Loucy (cell line): ENCODE results near the gene SH3RF3.

Experiments used
- H2AFZ ChIP-seq: fragments of 200-600 bp; sonication (generic); 2 replicates; pipeline ENCODE4 v1.6.0; 2016; ENCODE audit warnings: antibody characterized with exemption, mild to moderate bottlenecking, low read length, moderate library complexity
- H3F3A ChIP-seq: fragments of 200-600 bp; 2 replicates; pipeline ENCODE4 v1.6.0; 2016; ENCODE audit warnings: antibody characterized with exemption, low read depth, mild to moderate bottlenecking
- H3K27me3 ChIP-seq: fragments of 200-600 bp; sonication (generic); 2 replicates; pipeline ENCODE4 v1.6.1; 2014; ENCODE audit warnings: low read length, mild to moderate bottlenecking; ENCODE audit not compliant: insufficient read depth, poor library complexity, severe bottlenecking
- H3K36me3 ChIP-seq: fragments of 200-600 bp; sonication (generic); 2 replicates; pipeline ENCODE4 v1.6.1; 2016; ENCODE audit warnings: low read length; ENCODE audit not compliant: insufficient read depth
- H3K4me1 ChIP-seq: fragments of 200-600 bp; sonication (generic); 2 replicates; pipeline ENCODE4 v1.5.1; 2014; ENCODE audit warnings: low read length, mild to moderate bottlenecking; ENCODE audit not compliant: insufficient read depth, poor library complexity, severe bottlenecking
- H3K4me2 ChIP-seq: fragments of 200-600 bp; sonication (generic); 2 replicates; pipeline ENCODE4 v1.6.0; 2014; ENCODE audit warnings: antibody characterized with exemption, low read length, low read depth, mild to moderate bottlenecking; ENCODE audit not compliant: poor library complexity, severe bottlenecking
- H3K4me3 ChIP-seq: fragments of 200-600 bp; sonication (generic); 2 replicates; pipeline ENCODE4 v1.5.1; 2014; ENCODE audit warnings: low read length, mild to moderate bottlenecking, mixed read lengths; ENCODE audit not compliant: poor library complexity, severe bottlenecking
- H3K79me2 ChIP-seq: fragments of 200-600 bp; sonication (generic); 2 replicates; pipeline ENCODE4 v1.6.1; 2014; ENCODE audit warnings: low read length; ENCODE audit not compliant: insufficient read depth
- H3K9ac ChIP-seq: fragments of 200-600 bp; sonication (generic); 2 replicates; pipeline ENCODE4 v1.6.0; 2014; ENCODE audit warnings: mild to moderate bottlenecking, low read depth, low read length, moderate library complexity; ENCODE audit not compliant: poor library complexity, severe bottlenecking
- H3K9me2 ChIP-seq: fragments of 200-600 bp; sonication (generic); replicated peaks from 2 replicates; pipeline ENCODE4 v1.6.1; 2016; ENCODE audit warnings: low read depth, low read length, mixed read lengths
- H3K9me3 ChIP-seq: fragments of 200-600 bp; sonication (generic); 2 replicates; pipeline ENCODE4 v1.6.1; 2014; ENCODE audit warnings: mild to moderate bottlenecking, antibody characterized with exemption, low read length, low read depth; ENCODE audit not compliant: insufficient read depth
- H4K20me1 ChIP-seq: fragments of 200-600 bp; sonication (generic); 2 replicates; pipeline ENCODE4 v1.6.0; 2014; ENCODE audit warnings: antibody characterized with exemption, low read length, mild to moderate bottlenecking; ENCODE audit not compliant: insufficient read depth, poor library complexity, severe bottlenecking
- EZH2phosphoT487 ChIP-seq: fragments of 200-600 bp; IDR thresholded peaks from 2 replicates; pipeline ENCODE4 v1.6.1; 2018; ENCODE audit warnings: antibody characterized with exemption, mild to moderate bottlenecking, moderate library complexity, borderline replicate concordance
- TF ChIP-seq, protein P1 (sequence below): fragments of 200-600 bp; sonication (generic); conservative IDR thresholded peaks from 2 replicates; pipeline ENCODE4 v1.5.1; 2014; ENCODE audit warnings: mild to moderate bottlenecking, antibody characterized with exemption, low read length

The SH3RF3 gene

GRCh38 chr2:109468893-109469292 is 339.9 kb downstream of the SH3RF3 start:
- no peak for TF ChIP-seq EZH2phosphoT487
- TF ChIP-seq, protein P1, sequence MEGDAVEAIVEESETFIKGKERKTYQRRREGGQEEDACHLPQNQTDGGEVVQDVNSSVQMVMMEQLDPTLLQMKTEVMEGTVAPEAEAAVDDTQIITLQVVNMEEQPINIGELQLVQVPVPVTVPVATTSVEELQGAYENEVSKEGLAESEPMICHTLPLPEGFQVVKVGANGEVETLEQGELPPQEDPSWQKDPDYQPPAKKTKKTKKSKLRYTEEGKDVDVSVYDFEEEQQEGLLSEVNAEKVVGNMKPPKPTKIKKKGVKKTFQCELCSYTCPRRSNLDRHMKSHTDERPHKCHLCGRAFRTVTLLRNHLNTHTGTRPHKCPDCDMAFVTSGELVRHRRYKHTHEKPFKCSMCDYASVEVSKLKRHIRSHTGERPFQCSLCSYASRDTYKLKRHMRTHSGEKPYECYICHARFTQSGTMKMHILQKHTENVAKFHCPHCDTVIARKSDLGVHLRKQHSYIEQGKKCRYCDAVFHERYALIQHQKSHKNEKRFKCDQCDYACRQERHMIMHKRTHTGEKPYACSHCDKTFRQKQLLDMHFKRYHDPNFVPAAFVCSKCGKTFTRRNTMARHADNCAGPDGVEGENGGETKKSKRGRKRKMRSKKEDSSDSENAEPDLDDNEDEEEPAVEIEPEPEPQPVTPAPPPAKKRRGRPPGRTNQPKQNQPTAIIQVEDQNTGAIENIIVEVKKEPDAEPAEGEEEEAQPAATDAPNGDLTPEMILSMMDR, result no peak
- Histone ChIP-seq H3K4me2 (peak overlapping the region; percentile 71), H3K9ac (peak overlapping the region; percentile 74), H3K36me3 (no peaks in the 10 kb centered on the region), H4K20me1 (no peaks in the 10 kb centered on the region), H3K9me3 (no peaks in the 10 kb centered on the region), H2AFZ (no peak overlapping the region), H3K4me3 (no peak overlapping the region), H3F3A (peaks cover 4% of the 10 kb centered on the region; the same call in 1 of the 2 replicates), H3K79me2 (no peaks in the 10 kb centered on the region), H3K9me2 (no peaks in the 10 kb centered on the region), H3K4me1 (peaks cover 67% of the 10 kb centered on the region), H3K27me3 (no peaks in the 10 kb centered on the region)

- H3K4me2 ChIP-seq, result no peak overlapping the region
- no peak overlapping the region for H3K4me3 ChIP-seq
Observed at GRCh38 chr2:109471658-109472057, 342.7 kb downstream of the SH3RF3 start.

GRCh38 chr2:109472331-109472959 is 343.4 kb downstream of the SH3RF3 start:
- Histone ChIP-seq H2AFZ (no peak overlapping the region), H4K20me1 (no peaks in the 10 kb centered on the region), H3K4me1 (peaks cover 93% of the 10 kb centered on the region), H3K4me2 (no peak overlapping the region), H3K79me2 (no peaks in the 10 kb centered on the region), H3F3A (peaks cover 4% of the 10 kb centered on the region; the same call in 1 of the 2 replicates), H3K27me3 (no peaks in the 10 kb centered on the region), H3K9me2 (no peaks in the 10 kb centered on the region), H3K9me3 (no peaks in the 10 kb centered on the region), H3K36me3 (no peaks in the 10 kb centered on the region), H3K4me3 (no peak overlapping the region), H3K9ac (no peak overlapping the region)
- no peak for TF ChIP-seq EZH2phosphoT487
- TF ChIP-seq, protein P1, result no peak

More at GRCh38 chr2:109471658-109472057, 342.7 kb downstream of the SH3RF3 start:
- H3F3A ChIP-seq, result peaks cover 4% of the 10 kb centered on the region; the same call in 1 of the 2 replicates
- H3K9ac ChIP-seq, result peak overlapping the region; percentile 46
- no peaks in the 10 kb centered on the region for H3K79me2 ChIP-seq
- H2AFZ ChIP-seq, result no peak overlapping the region
- H3K9me2 ChIP-seq, result no peaks in the 10 kb centered on the region
- peaks cover 92% of the 10 kb centered on the region for H3K4me1 ChIP-seq
- H3K27me3 ChIP-seq, result no peaks in the 10 kb centered on the region
- no peak for TF ChIP-seq EZH2phosphoT487
- TF ChIP-seq, protein P1, result no peak
- H3K9me3 ChIP-seq, result no peaks in the 10 kb centered on the region
- no peaks in the 10 kb centered on the region for H4K20me1 ChIP-seq
- no peaks in the 10 kb centered on the region for H3K36me3 ChIP-seq
